Measurements from ENCODE around the gene CMPK1. TPM values are rescaled to one million over a fixed set of nuclear protein-coding genes. Genes with fewer than 3 reads are reported as not detected.

The CMPK1 gene
- total and polyA plus RNA-seq, 2 donors (not counting 3 experiments of a cell fraction or from before 2014, with no cell fraction given): 16.4 to 79.6 TPM

GRCh38 chr1:47384083-47384482 lies 50.5 kb downstream of the CMPK1 start:
- no peaks in the 10 kb centered on the region for H3K79me2 ChIP-seq (ENCODE audit: control insufficient read depth, insufficient read depth, low read length)
- no peak overlapping the region for H3K27ac ChIP-seq (ENCODE audit: insufficient read depth, low read depth, low read length)
- H3K9me3 ChIP-seq (replicated peaks; ENCODE audit: control insufficient read depth, insufficient read depth, low read length): no peaks in the 10 kb centered on the region
- no peak overlapping the region for H3K4me3 ChIP-seq (replicated peaks in 1 of 3; ENCODE audit: insufficient read depth in 1 of 3, low read depth in 1 of 3, low read length in 3 of 3)
- FAIRE-seq (no peak), DNase-seq (ENCODE audit: low read depth, low spot score) (no peak)
- no peak overlapping the region for H3K4me2 ChIP-seq (ENCODE audit: insufficient read depth, low read length)
- H4K20me1 ChIP-seq (replicated peaks; ENCODE audit: control insufficient read depth, extremely low read depth, insufficient read depth, low read length): no peaks in the 10 kb centered on the region
- BruUV-seq (replicated peaks): no TSS peak
- ChIA-PET CTCF (interaction anchor here (1.4 to 2.8 kb wide), 2 partner anchors 52 to 205 kb away, joined by 5 to 8 read pairs; no protein-coding TSS in a partner anchor), POLR2A (no interaction called here)
- no peaks in the 10 kb centered on the region for H3K9me1 ChIP-seq (replicated peaks; ENCODE audit: control insufficient read depth, extremely low read depth, insufficient read depth, low read length)
- no peaks in the 10 kb centered on the region for H3K4me1 ChIP-seq (ENCODE audit: control insufficient read depth, extremely low read depth, insufficient read depth, low read length)
- dilution Hi-C loops (cut with MboI; ENCODE audit: extremely low pct_ligation_motif_present, low sequenced_read_pairs): no loop called here
- H3K27me3 ChIP-seq (ENCODE audit: control insufficient read depth in 2 of 2, insufficient read depth in 2 of 2, low read length in 2 of 2): no peaks in the 10 kb centered on the region
- H3K36me3 ChIP-seq (ENCODE audit: control insufficient read depth in 2 of 2, extremely low read depth in 1 of 2, insufficient read depth in 2 of 2, low read length in 2 of 2): peaks cover 2% of the 10 kb centered on the region in 2 experiments
- intact Hi-C loops (cut with micrococcal nuclease): no loop called here
- H3K9ac ChIP-seq (replicated peaks; ENCODE audit: extremely low read depth, insufficient read depth, low read length): no peak overlapping the region
- H2AFZ ChIP-seq (ENCODE audit: low read depth, low read length): no peak overlapping the region
- no peak for TF ChIP-seq MYC (IDR thresholded peaks at IDR 0.05; ENCODE audit: low read depth, low read length)
- TF ChIP-seq FOS (IDR thresholded peaks at IDR 0.05; ENCODE audit: borderline replicate concordance, insufficient read depth, low read length): no peak
- TF ChIP-seq CTCF (IDR thresholded peaks at IDR 0.05; ENCODE audit: extremely low read depth in 1 of 2, insufficient read depth in 1 of 2, low read depth in 1 of 2, low read length in 2 of 2): no peak
- TF ChIP-seq POLR2A (IDR thresholded peaks at IDR 0.05; ENCODE audit: low read depth, low read length): no peak
- no peak for TF ChIP-seq POLR2AphosphoS5 (IDR thresholded peaks at IDR 0.05; ENCODE audit: insufficient read depth, low read depth, low read length)
- no peak for TF ChIP-seq JUN (IDR thresholded peaks at IDR 0.05; ENCODE audit: borderline replicate concordance, insufficient read depth, insufficient read length, low read depth)
- no peak for TF ChIP-seq GATA2 (IDR thresholded peaks at IDR 0.05; ENCODE audit: insufficient read depth, insufficient read length, low read depth, low read length)
- no peak for TF ChIP-seq EZH2 (IDR thresholded peaks at IDR 0.05; ENCODE audit: borderline replicate concordance, low read depth, low read length, severe bottlenecking)
- no peak for TF ChIP-seq MAX (IDR thresholded peaks at IDR 0.05; ENCODE audit: insufficient read depth, insufficient read length)
